Measurements from ENCODE around the gene PERP. TPM values are rescaled to one million over a fixed set of nuclear protein-coding genes. Genes with fewer than 3 reads are reported as not detected.

Gene PERP
- total RNA-seq, 2 donors from 2014 or later, result 64.6 to 78.4 TPM

DNA sequence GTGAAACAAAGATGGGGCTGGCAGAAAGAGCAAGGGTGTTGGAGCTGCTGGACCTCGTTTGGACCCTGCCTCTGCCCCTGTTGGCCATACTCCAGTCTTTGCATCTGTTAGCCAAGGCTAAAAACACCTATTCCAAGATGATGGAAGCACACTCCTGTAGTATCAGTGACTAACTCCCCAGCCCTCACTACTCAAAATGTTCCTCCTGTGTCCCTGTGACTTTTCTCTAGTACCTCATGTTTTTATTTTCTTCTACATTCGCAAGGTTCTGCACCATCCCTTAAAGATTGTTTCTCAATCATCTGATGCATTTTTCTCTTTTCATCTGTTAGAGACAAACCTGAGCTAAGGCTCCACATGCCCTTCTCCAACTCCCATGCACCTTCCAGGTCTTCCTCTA, 8.9 kb downstream of the PERP start:
- Histone ChIP-seq H3K4me3 (no peak overlapping the region), H3K36me3 (no peaks in the 10 kb centered on the region), H3K9ac (ENCODE audit: low read depth in 2 of 2, low read length in 2 of 2) (no peak overlapping the region), H3K4me1 (no peaks in the 10 kb centered on the region), H3K27me3 (no peaks in the 10 kb centered on the region), H3K27ac (no peak overlapping the region), H3K9me3 (no peaks in the 10 kb centered on the region)
- intact Hi-C loops (cut with DNase I), result no loop called here
- TF ChIP-seq, protein P1, sequence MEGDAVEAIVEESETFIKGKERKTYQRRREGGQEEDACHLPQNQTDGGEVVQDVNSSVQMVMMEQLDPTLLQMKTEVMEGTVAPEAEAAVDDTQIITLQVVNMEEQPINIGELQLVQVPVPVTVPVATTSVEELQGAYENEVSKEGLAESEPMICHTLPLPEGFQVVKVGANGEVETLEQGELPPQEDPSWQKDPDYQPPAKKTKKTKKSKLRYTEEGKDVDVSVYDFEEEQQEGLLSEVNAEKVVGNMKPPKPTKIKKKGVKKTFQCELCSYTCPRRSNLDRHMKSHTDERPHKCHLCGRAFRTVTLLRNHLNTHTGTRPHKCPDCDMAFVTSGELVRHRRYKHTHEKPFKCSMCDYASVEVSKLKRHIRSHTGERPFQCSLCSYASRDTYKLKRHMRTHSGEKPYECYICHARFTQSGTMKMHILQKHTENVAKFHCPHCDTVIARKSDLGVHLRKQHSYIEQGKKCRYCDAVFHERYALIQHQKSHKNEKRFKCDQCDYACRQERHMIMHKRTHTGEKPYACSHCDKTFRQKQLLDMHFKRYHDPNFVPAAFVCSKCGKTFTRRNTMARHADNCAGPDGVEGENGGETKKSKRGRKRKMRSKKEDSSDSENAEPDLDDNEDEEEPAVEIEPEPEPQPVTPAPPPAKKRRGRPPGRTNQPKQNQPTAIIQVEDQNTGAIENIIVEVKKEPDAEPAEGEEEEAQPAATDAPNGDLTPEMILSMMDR (IDR thresholded peaks at IDR 0.05), result no peak
- DNase-seq, result no peak

DNA sequence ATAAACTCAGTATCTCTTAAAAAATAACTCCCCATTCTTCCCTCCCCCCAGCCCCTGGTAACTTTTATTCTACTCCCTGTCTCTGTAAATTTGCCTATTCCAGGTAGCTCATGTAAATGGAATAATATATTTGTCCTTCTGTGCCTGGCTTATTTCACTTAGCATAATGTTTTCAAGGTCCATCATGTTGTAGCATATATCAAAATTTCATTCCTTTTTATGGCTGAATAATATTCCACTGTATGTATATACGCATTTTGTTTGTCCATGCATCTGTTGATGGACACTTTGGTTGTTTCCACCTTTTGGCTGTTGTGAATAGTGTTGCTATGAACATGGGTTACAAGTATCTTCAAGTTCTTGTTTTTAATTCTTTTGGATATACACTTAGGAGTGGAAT, 13.0 kb downstream of the PERP start:
- intact Hi-C loops (cut with DNase I), result no loop called here
- H3K36me3 ChIP-seq, result no peaks in the 10 kb centered on the region

DNA sequence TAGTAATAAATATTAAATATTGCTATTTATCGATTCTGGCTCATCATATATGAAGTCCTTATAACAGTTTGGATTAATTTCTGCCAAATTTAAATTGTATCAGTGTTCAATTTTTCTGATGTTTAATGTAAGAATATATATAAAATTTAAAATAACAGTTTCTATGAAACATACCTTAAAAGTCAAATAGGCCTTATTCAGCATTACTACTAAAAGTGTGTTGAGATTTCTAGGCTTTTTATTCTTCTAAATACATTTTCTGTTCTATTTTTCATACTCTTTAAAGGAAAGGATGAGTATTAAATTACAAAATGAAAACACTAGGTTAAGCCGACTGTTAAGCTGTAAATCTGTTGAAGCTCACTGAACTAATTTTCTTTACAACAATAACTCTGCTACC, 13.6 kb downstream of the PERP start:
- no peak for DNase-seq
- intact Hi-C loops (cut with DNase I), result no loop called here
- H3K4me1 ChIP-seq, result no peaks in the 10 kb centered on the region
- no peaks in the 10 kb centered on the region for H3K9me3 ChIP-seq
- TF ChIP-seq, protein P1 (IDR thresholded peaks at IDR 0.05), result no peak
- H3K27ac ChIP-seq, result no peak overlapping the region
- H3K36me3 ChIP-seq, result no peaks in the 10 kb centered on the region
- H3K4me3 ChIP-seq, result no peak overlapping the region
- H3K27me3 ChIP-seq, result no peaks in the 10 kb centered on the region
- H3K9ac ChIP-seq (ENCODE audit: low read depth in 2 of 2, low read length in 2 of 2), result no peak overlapping the region

More for the DNA sequence above, 13.0 kb downstream of the PERP start:
- no peak overlapping the region for H3K27ac ChIP-seq
- no peaks in the 10 kb centered on the region for H3K9me3 ChIP-seq
- no peaks in the 10 kb centered on the region for H3K27me3 ChIP-seq
- no peak overlapping the region for H3K9ac ChIP-seq (ENCODE audit: low read depth in 2 of 2, low read length in 2 of 2)
- TF ChIP-seq, protein P1 (IDR thresholded peaks at IDR 0.05), result no peak
- DNase-seq, result no peak
- H3K4me1 ChIP-seq, result no peaks in the 10 kb centered on the region
- H3K4me3 ChIP-seq, result no peak overlapping the region

DNA sequence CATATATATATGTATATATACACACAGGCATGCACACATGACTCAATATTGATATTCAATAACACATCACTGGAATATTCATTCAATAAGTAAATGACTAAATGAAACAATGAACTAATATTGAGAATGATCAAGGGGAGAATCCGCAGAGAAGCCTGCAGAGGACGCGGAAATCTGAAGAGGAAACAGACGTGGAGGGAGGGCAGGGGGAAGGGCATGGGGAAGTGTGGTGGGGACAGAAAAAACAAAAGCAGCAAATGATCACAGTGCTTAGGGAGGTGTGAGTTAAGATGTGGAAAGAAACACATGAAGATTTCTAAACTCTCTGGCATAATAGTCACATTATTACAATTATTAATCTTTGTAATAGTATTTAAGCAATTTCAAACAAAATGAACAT, 14.5 kb downstream of the PERP start:
- no peaks in the 10 kb centered on the region for H3K27me3 ChIP-seq
- H3K36me3 ChIP-seq, result no peaks in the 10 kb centered on the region
- TF ChIP-seq, protein P1 (IDR thresholded peaks at IDR 0.05), result no peak
- intact Hi-C loops (cut with DNase I), result no loop called here
- no peak overlapping the region for H3K4me3 ChIP-seq
- H3K27ac ChIP-seq, result no peak overlapping the region
- DNase-seq, result no peak
- H3K9me3 ChIP-seq, result no peaks in the 10 kb centered on the region
- no peaks in the 10 kb centered on the region for H3K4me1 ChIP-seq
- H3K9ac ChIP-seq (ENCODE audit: low read depth in 2 of 2, low read length in 2 of 2), result no peak overlapping the region

DNA sequence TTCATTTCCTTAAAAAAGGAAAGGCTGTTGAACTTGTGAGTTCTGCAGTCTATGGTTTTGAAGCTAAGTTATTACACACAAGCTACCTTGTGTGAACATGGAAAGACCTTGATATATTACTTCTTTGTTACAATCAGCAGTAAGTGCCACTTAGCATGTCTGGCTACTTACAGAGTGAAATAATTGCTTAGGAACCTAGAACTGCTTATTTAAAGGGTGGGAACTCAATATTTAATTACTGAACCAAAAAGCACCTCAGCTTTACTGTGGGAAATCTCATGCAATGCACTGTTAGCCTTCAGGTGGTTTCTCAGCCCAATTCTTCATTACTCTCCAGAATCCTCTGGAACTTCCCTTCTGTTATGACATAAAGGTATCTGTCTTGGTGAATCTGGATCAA, 17.9 kb downstream of the PERP start:
- Histone ChIP-seq H3K36me3 (no peaks in the 10 kb centered on the region), H3K27ac (no peak overlapping the region), H3K4me1 (no peaks in the 10 kb centered on the region), H3K9me3 (no peaks in the 10 kb centered on the region), H3K9ac (ENCODE audit: low read depth in 2 of 2, low read length in 2 of 2) (no peak overlapping the region), H3K4me3 (no peak overlapping the region), H3K27me3 (no peaks in the 10 kb centered on the region)
- intact Hi-C loops (cut with DNase I), result no loop called here
- TF ChIP-seq, protein P1 (IDR thresholded peaks at IDR 0.05), result no peak
- DNase-seq, result no peak

DNA sequence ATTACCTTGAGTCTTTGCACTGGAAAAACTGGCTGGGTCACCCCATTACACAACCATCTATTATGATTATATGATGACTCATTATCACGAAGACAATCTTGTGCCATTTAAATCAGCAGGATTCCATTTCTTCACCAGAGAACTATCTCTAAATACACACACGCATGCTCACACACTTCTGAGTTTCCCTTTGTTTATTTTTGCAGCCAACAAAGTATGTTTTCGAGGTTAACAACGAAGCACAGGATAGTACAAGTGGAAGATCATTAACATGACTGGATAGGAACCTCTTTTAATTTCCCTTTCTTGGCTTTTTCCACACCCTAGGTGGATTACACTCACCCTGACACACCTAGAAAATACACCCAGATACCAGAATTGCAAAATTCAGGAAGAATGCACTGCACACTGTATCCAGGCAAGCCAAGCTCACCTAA, 18.9 kb downstream of the PERP start:
- H3K4me1 ChIP-seq, result no peaks in the 10 kb centered on the region
- no peaks in the 10 kb centered on the region for H3K27me3 ChIP-seq
- no peak overlapping the region for H3K9ac ChIP-seq (ENCODE audit: low read depth in 2 of 2, low read length in 2 of 2)
- peak overlapping the region; percentile 53 for H3K27ac ChIP-seq
- intact Hi-C loops (cut with DNase I), result no loop called here
- H3K9me3 ChIP-seq, result no peaks in the 10 kb centered on the region
- H3K36me3 ChIP-seq, result no peaks in the 10 kb centered on the region
- H3K4me3 ChIP-seq, result no peak overlapping the region
- DNase-seq, result peak; percentile 45
- TF ChIP-seq, protein P1 (IDR thresholded peaks at IDR 0.05), result no peak

Measured in colonic mucosa (tissue), 4 donors.